Measurements from ENCODE around the gene SMAD6. TPM values are rescaled to one million over a fixed set of nuclear protein-coding genes. Genes with fewer than 3 reads are reported as not detected.

The SMAD6 gene
- total and polyA plus RNA-seq, 10 of the 15 experiments (the other 5 are each of a cell fraction or from before 2014, with no cell fraction given) = under 0.01 to 0.10 (median 0.03) TPM; not detected in 7

- H2AFZ ChIP-seq (ENCODE audit: control insufficient read depth, low read depth, low read length) = no peak overlapping the region
- no peaks in the 10 kb centered on the region for H4K20me1 ChIP-seq (ENCODE audit: control insufficient read depth, insufficient read depth)
- no peak overlapping the region for H3K27ac ChIP-seq (ENCODE audit: control insufficient read depth, insufficient read depth)
- H3K79me2 ChIP-seq (ENCODE audit: control insufficient read depth, insufficient read depth, low read length) = no peaks in the 10 kb centered on the region
- BruUV-seq (replicated peaks) = no TSS peak
- H3K4me2 ChIP-seq (ENCODE audit: control insufficient read depth, insufficient read depth) = no peak overlapping the region
- 0% methylated on average over 1 of the region's 1 CpG for WGBS (ENCODE audit: insufficient coverage, insufficient replicate concordance, low lambda C conversion rate, missing lambda C conversion rate)
- H3K27me3 ChIP-seq (replicated peaks in 1 of 2; ENCODE audit: control insufficient read depth in 2 of 2, insufficient read depth in 2 of 2, low read length in 1 of 2) = no peaks in the 10 kb centered on the region
- ChIA-PET POLR2A (no interaction called here), RAD21 (ENCODE audit: unreplicated experiment) (no interaction called here), SMC1A (ENCODE audit: uncharacterized antibody, unreplicated experiment) (interaction anchor here (2.0 kb wide), 1 partner anchor 159 kb away, joined by 4 read pairs; no protein-coding TSS in a partner anchor), CTCF (interaction anchor here (1.0 to 1.6 kb wide), 3 partner anchors 73 to 159 kb away, joined by 3 to 6 read pairs (median 4); no protein-coding TSS in a partner anchor)
- H3K36me3 ChIP-seq (ENCODE audit: control insufficient read depth in 2 of 2, insufficient read depth in 2 of 2, low read length in 1 of 2) = no peaks in the 10 kb centered on the region
- H3K9ac ChIP-seq (ENCODE audit: control insufficient read depth, insufficient read depth, low read length) = no peak overlapping the region
- in situ Hi-C loops (cut with MboI) = no loop called here
- no peak for DNase-seq (ENCODE audit: low read depth, low spot score)
- H3K4me1 ChIP-seq (ENCODE audit: control insufficient read depth, insufficient read depth, low read length) = no peaks in the 10 kb centered on the region
- TF ChIP-seq, protein P1, sequence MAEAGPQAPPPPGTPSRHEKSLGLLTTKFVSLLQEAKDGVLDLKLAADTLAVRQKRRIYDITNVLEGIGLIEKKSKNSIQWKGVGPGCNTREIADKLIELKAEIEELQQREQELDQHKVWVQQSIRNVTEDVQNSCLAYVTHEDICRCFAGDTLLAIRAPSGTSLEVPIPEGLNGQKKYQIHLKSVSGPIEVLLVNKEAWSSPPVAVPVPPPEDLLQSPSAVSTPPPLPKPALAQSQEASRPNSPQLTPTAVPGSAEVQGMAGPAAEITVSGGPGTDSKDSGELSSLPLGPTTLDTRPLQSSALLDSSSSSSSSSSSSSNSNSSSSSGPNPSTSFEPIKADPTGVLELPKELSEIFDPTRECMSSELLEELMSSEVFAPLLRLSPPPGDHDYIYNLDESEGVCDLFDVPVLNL (IDR thresholded peaks at IDR 0.05; ENCODE audit: low read depth, low read length) = no peak
- TF ChIP-seq STAT3 (IDR thresholded peaks at IDR 0.05; ENCODE audit: low read depth, low read length) (no peak), ZNF384 (IDR thresholded peaks at IDR 0.05; ENCODE audit: borderline replicate concordance, low read depth, low read length) (no peak), SIX5 (IDR thresholded peaks at IDR 0.05; ENCODE audit: low read depth, low read length, severe bottlenecking) (no peak), RUNX3 (IDR thresholded peaks at IDR 0.05; ENCODE audit: low read length) (no peak), WRNIP1 (IDR thresholded peaks at IDR 0.05; ENCODE audit: borderline replicate concordance, low read depth, low read length) (no peak), BMI1 (IDR thresholded peaks at IDR 0.05; ENCODE audit: borderline replicate concordance) (no peak), NR2C2 (IDR thresholded peaks at IDR 0.05; ENCODE audit: borderline replicate concordance, control insufficient read depth, insufficient read length, low read depth) (no peak), HSF1 (IDR thresholded peaks at IDR 0.05; ENCODE audit: low read depth, low read length) (no peak), YY1 (IDR thresholded peaks at IDR 0.05; ENCODE audit: low read depth, low read length) (no peak), GABPA (IDR thresholded peaks at IDR 0.05; ENCODE audit: low read depth) (no peak), MTA2 (IDR thresholded peaks at IDR 0.05; ENCODE audit: low read depth) (no peak), ATF3 (IDR thresholded peaks at IDR 0.05; ENCODE audit: borderline replicate concordance, extremely low read depth, low read depth, low read length) (no peak), NBN (IDR thresholded peaks at IDR 0.05) (no peak), NFIC (IDR thresholded peaks at IDR 0.05; ENCODE audit: low read depth, low read length) (no peak), SREBF1 (IDR thresholded peaks at IDR 0.05; ENCODE audit: low read length) (no peak)
- TF ChIP-seq, protein P2, sequence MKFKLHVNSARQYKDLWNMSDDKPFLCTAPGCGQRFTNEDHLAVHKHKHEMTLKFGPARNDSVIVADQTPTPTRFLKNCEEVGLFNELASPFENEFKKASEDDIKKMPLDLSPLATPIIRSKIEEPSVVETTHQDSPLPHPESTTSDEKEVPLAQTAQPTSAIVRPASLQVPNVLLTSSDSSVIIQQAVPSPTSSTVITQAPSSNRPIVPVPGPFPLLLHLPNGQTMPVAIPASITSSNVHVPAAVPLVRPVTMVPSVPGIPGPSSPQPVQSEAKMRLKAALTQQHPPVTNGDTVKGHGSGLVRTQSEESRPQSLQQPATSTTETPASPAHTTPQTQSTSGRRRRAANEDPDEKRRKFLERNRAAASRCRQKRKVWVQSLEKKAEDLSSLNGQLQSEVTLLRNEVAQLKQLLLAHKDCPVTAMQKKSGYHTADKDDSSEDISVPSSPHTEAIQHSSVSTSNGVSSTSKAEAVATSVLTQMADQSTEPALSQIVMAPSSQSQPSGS (IDR thresholded peaks at IDR 0.05; ENCODE audit: low read length) = no peak
- TF ChIP-seq, protein P3, sequence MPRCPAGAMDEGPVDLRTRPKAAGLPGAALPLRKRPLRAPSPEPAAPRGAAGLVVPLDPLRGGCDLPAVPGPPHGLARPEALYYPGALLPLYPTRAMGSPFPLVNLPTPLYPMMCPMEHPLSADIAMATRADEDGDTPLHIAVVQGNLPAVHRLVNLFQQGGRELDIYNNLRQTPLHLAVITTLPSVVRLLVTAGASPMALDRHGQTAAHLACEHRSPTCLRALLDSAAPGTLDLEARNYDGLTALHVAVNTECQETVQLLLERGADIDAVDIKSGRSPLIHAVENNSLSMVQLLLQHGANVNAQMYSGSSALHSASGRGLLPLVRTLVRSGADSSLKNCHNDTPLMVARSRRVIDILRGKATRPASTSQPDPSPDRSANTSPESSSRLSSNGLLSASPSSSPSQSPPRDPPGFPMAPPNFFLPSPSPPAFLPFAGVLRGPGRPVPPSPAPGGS (IDR thresholded peaks at IDR 0.05; ENCODE audit: borderline replicate concordance, insufficient read depth, low read depth, low read length, poor library complexity, severe bottlenecking) = no peak
- no peak overlapping the region for H3K4me3 ChIP-seq
- ATAC-seq = no peak
- no peaks in the 10 kb centered on the region for H3K9me3 ChIP-seq (replicated peaks; ENCODE audit: control insufficient read depth, insufficient read depth, low read length)
- FAIRE-seq = no peak
- intact Hi-C loops (cut with micrococcal nuclease; ENCODE audit: unreplicated experiment) = no loop called here
Observed at GRCh38 chr15:66778314-66778665, 76.3 kb downstream of the SMAD6 start.

Measured in GM12878 (cell line).